ENCODE data around the gene HOXB13.

Gene HOXB13

GRCh38 chr17:48728232-48729231 is at the start of gene HOXB13:
HOXB13 (minus strand) TSS chr17:48728750; CDS start chr17:48728593, 157 bp downstream.
- no peak for DNase-seq (ENCODE audit: low read depth in 1 of 2, low spot score in 1 of 2)

- DNase-seq (ENCODE audit: low read depth in 1 of 2, low spot score in 1 of 2): no peak
Observed at GRCh38 chr17:48776602-48777001, 48.1 kb upstream of the HOXB13 start.

GRCh38 chr17:48773245-48773644 is 44.7 kb upstream of the HOXB13 start:
- DNase-seq (ENCODE audit: low read depth in 1 of 2, low spot score in 1 of 2): no peak

- no peak for DNase-seq (ENCODE audit: low read depth in 1 of 2, low spot score in 1 of 2)
Observed at GRCh38 chr17:48770954-48771353, 42.4 kb upstream of the HOXB13 start.

- DNase-seq (ENCODE audit: low read depth in 1 of 2, low spot score in 1 of 2): no peak
Observed at GRCh38 chr17:48769009-48769675, 40.6 kb upstream of the HOXB13 start.

- DNase-seq (ENCODE audit: low read depth in 1 of 2, low spot score in 1 of 2): no peak
Observed at GRCh38 chr17:48767263-48767774, 38.8 kb upstream of the HOXB13 start.

GRCh38 chr17:48761114-48761513 is 32.6 kb upstream of the HOXB13 start:
- DNase-seq (ENCODE audit: low read depth in 1 of 2, low spot score in 1 of 2): no peak

GRCh38 chr17:48760411-48760810 is 31.9 kb upstream of the HOXB13 start:
- no peak for DNase-seq (ENCODE audit: low read depth in 1 of 2, low spot score in 1 of 2)

- DNase-seq (ENCODE audit: low read depth in 1 of 2, low spot score in 1 of 2): no peak
Observed at GRCh38 chr17:48759288-48759687, 30.7 kb upstream of the HOXB13 start.

GRCh38 chr17:48757524-48757961 is 29.0 kb upstream of the HOXB13 start:
- DNase-seq (ENCODE audit: low read depth in 1 of 2, low spot score in 1 of 2): no peak

- DNase-seq (ENCODE audit: low read depth in 1 of 2, low spot score in 1 of 2): no peak
Observed at GRCh38 chr17:48756830-48757251, 28.3 kb upstream of the HOXB13 start.

- no peak for DNase-seq (ENCODE audit: low read depth in 1 of 2, low spot score in 1 of 2)
Observed at GRCh38 chr17:48755356-48755755, 26.8 kb upstream of the HOXB13 start.

- no peak for DNase-seq (ENCODE audit: low read depth in 1 of 2, low spot score in 1 of 2)
Observed at GRCh38 chr17:48754500-48755261, 26.1 kb upstream of the HOXB13 start.

- DNase-seq (ENCODE audit: low read depth in 1 of 2, low spot score in 1 of 2): no peak
Observed at GRCh38 chr17:48753794-48754499, 25.4 kb upstream of the HOXB13 start.

- DNase-seq (ENCODE audit: low read depth in 1 of 2, low spot score in 1 of 2): no peak
Observed at GRCh38 chr17:48752399-48753288, 24.1 kb upstream of the HOXB13 start.

- no peak for DNase-seq (ENCODE audit: low read depth in 1 of 2, low spot score in 1 of 2)
Observed at GRCh38 chr17:48751733-48752398, 23.3 kb upstream of the HOXB13 start.

- no peak for DNase-seq (ENCODE audit: low read depth in 1 of 2, low spot score in 1 of 2)
Observed at GRCh38 chr17:48751172-48751571, 22.6 kb upstream of the HOXB13 start.

- no peak for DNase-seq (ENCODE audit: low read depth in 1 of 2, low spot score in 1 of 2)
Observed at GRCh38 chr17:48749621-48750553, 21.3 kb upstream of the HOXB13 start.
